ENCODE measurements around the gene ZNF665. TPM values are rescaled to one million over a fixed set of nuclear protein-coding genes. Genes with fewer than 3 reads are reported as not detected.
"Not testable (repeated sequence)": the region's sequence is repeated elsewhere in the genome, so short reads cannot be mapped to it uniquely, and the experiment has no call there.

The ZNF665 gene
- 7.3 and 9.4 TPM in 2 replicates for total RNA-seq (ENCODE audit: low replicate concordance)

GRCh38 chr19:53192771-53193534, at the start of gene ZNF665:
TSS of gene ZNF665 (minus strand) at chr19:53193358. CDS start at chr19:53182898, 10,460 bp downstream.
- Histone ChIP-seq H4K20me1 (ENCODE audit: low read depth) (no peaks in the 10 kb centered on the region), H3K79me2 (ENCODE audit: low read depth) (no peaks in the 10 kb centered on the region), H3K4me2 (peak within 1 kb of the TSS; percentile 71), H3F3A (ENCODE audit: low read depth) (peaks cover 16% of the 10 kb centered on the region), H2AFZ (replicated peaks) (peak within 1 kb of the TSS; percentile 83), H3K4me1 (peaks cover 3% of the 10 kb centered on the region), H3K4me3 (peak within 1 kb of the TSS; percentile 66), H3K27me3 (no peaks in the 10 kb centered on the region), H3K36me3 (no peaks in the 10 kb centered on the region), H3K27ac (no peak within 1 kb of the TSS), H3K9me3 (ENCODE audit: low read depth) (no peaks in the 10 kb centered on the region), H3K9ac (peak within 1 kb of the TSS; percentile 7)
- H3K27ac Mint-ChIP-seq: no peak within 1 kb of the TSS
- H3K4me3 Mint-ChIP-seq: peak within 1 kb of the TSS; percentile 93
- peaks cover 30% of the 10 kb centered on the region for H3K9me3 Mint-ChIP-seq
- TF ChIP-seq CTCF (IDR thresholded peaks at IDR 0.05): no peak
- TF ChIP-seq EZH2phosphoT487 (IDR thresholded peaks at IDR 0.05): no peak
- H3K36me3 Mint-ChIP-seq: peaks cover 13% of the 10 kb centered on the region
- DNase-seq (ENCODE audit: low spot score): peak; percentile 90
- H3K4me1 Mint-ChIP-seq: peaks cover 6% of the 10 kb centered on the region
- H3K27me3 Mint-ChIP-seq (ENCODE audit: insufficient read depth, low read depth): peaks cover 4% of the 10 kb centered on the region

- Histone ChIP-seq H3K4me1 (no peaks in the 10 kb centered on the region), H3K27me3 (no peaks in the 10 kb centered on the region), H4K20me1 (ENCODE audit: low read depth) (no peaks in the 10 kb centered on the region), H3F3A (ENCODE audit: low read depth) (peaks cover 7% of the 10 kb centered on the region), H3K27ac (no peak overlapping the region), H3K9ac (no peak overlapping the region), H3K9me3 (ENCODE audit: low read depth) (peaks cover 59% of the 10 kb centered on the region), H3K4me3 (no peak overlapping the region), H3K36me3 (peaks cover 50% of the 10 kb centered on the region), H3K4me2 (no peak overlapping the region), H2AFZ (replicated peaks) (no peak overlapping the region), H3K79me2 (ENCODE audit: low read depth) (no peaks in the 10 kb centered on the region)
- Mint-ChIP-seq H3K4me1 (no peaks in the 10 kb centered on the region), H3K9me3 (peaks cover 68% of the 10 kb centered on the region), H3K4me3 (no peak overlapping the region), H3K27me3 (ENCODE audit: insufficient read depth, low read depth) (no peaks in the 10 kb centered on the region), H3K36me3 (peaks cover 28% of the 10 kb centered on the region), H3K27ac (no peak overlapping the region)
- TF ChIP-seq EZH2 (IDR thresholded peaks at IDR 0.05) (no peak), EZH2phosphoT487 (IDR thresholded peaks at IDR 0.05) (no peak), CTCF (IDR thresholded peaks at IDR 0.05) (no peak)
- DNase-seq (ENCODE audit: low spot score): no peak
Observed at GRCh38 chr19:53237114-53237777, 44.1 kb upstream of the ZNF665 start.

GRCh38 chr19:53224606-53225005, 31.4 kb upstream of the ZNF665 start:
- Histone ChIP-seq H3K9me3 (ENCODE audit: low read depth) (peaks cover 16% of the 10 kb centered on the region), H4K20me1 (ENCODE audit: low read depth) (no peaks in the 10 kb centered on the region), H3K79me2 (ENCODE audit: low read depth) (no peaks in the 10 kb centered on the region), H3K36me3 (no peaks in the 10 kb centered on the region), H3K4me2 (no peak overlapping the region), H3F3A (ENCODE audit: low read depth) (no peaks in the 10 kb centered on the region), H2AFZ (replicated peaks) (no peak overlapping the region), H3K27me3 (no peaks in the 10 kb centered on the region), H3K27ac (no peak overlapping the region), H3K4me1 (no peaks in the 10 kb centered on the region), H3K4me3 (no peak overlapping the region), H3K9ac (no peak overlapping the region)
- Mint-ChIP-seq H3K9me3 (peaks cover 54% of the 10 kb centered on the region), H3K27me3 (ENCODE audit: insufficient read depth, low read depth) (peaks cover 6% of the 10 kb centered on the region), H3K4me1 (no peaks in the 10 kb centered on the region), H3K4me3 (no peak overlapping the region), H3K36me3 (peaks cover 3% of the 10 kb centered on the region), H3K27ac (no peak overlapping the region)
- no peak for TF ChIP-seq EZH2 (IDR thresholded peaks at IDR 0.05)
- TF ChIP-seq EZH2phosphoT487 (IDR thresholded peaks at IDR 0.05): no peak
- TF ChIP-seq CTCF (IDR thresholded peaks at IDR 0.05): no peak
- DNase-seq (ENCODE audit: low spot score): no peak

- H3K27ac Mint-ChIP-seq; H3K4me2 ChIP-seq; H3K27ac ChIP-seq; H3K27me3 Mint-ChIP-seq (ENCODE audit: insufficient read depth, low read depth); H4K20me1 ChIP-seq (ENCODE audit: low read depth); H3K79me2 ChIP-seq (ENCODE audit: low read depth); H3K4me3 ChIP-seq; H3K36me3 ChIP-seq; H3F3A ChIP-seq (ENCODE audit: low read depth); H3K4me1 ChIP-seq; DNase-seq (ENCODE audit: low spot score); H3K9ac ChIP-seq; H3K27me3 ChIP-seq; H3K36me3 Mint-ChIP-seq; H3K4me1 Mint-ChIP-seq; H3K4me3 Mint-ChIP-seq; H2AFZ ChIP-seq (replicated peaks): not testable (repeated sequence)
- peaks cover 49% of the 10 kb centered on the region for H3K9me3 Mint-ChIP-seq
- H3K9me3 ChIP-seq (ENCODE audit: low read depth): peaks cover 17% of the 10 kb centered on the region
Observed at GRCh38 chr19:53222716-53223115, 29.6 kb upstream of the ZNF665 start.

Data from neural progenitor cell (in vitro differentiated cells).